ENCODE measurements around the gene MSI1.

GRCh38 chr12:120347766-120348165, 21.2 kb downstream of the MSI1 start:
- no peak for TF ChIP-seq CEBPB (IDR thresholded peaks at IDR 0.05; ENCODE audit: low read depth)
- TF ChIP-seq POLR2A (IDR thresholded peaks at IDR 0.05; ENCODE audit: borderline replicate concordance, extremely low read depth, insufficient read depth, insufficient read length): no peak
- TF ChIP-seq RAD21 (IDR thresholded peaks at IDR 0.05; ENCODE audit: low read depth): no peak
- no peak for TF ChIP-seq CTCF (IDR thresholded peaks at IDR 0.05 in 2 of 3, conservative IDR thresholded peaks at IDR 0.05 in 1 of 3; ENCODE audit: borderline replicate concordance in 1 of 3, insufficient read depth in 1 of 3, low read depth in 2 of 3, low read length in 2 of 3)
- TF ChIP-seq EZH2 (IDR thresholded peaks at IDR 0.05): no peak
- no peak for TF ChIP-seq SIN3A (IDR thresholded peaks at IDR 0.05; ENCODE audit: low read depth)
- no peak for TF ChIP-seq ZNF274 (IDR thresholded peaks at IDR 0.05; ENCODE audit: low read depth, low read length)
- TF ChIP-seq EZH2phosphoT487 (IDR thresholded peaks at IDR 0.05; ENCODE audit: borderline replicate concordance): no peak
- no peak for TF ChIP-seq POLR2AphosphoS5 (IDR thresholded peaks at IDR 0.05; ENCODE audit: low read depth, low read length)
- no peak for TF ChIP-seq EGR1 (IDR thresholded peaks at IDR 0.05; ENCODE audit: low read depth)
